GM18870 (cell line): Measurements from ENCODE around the gene DNHD1.

ENCODE experiments used
- ATAC-seq: cut with Tn5 transposase; IDR thresholded peaks from one replicate; pipeline ENCODE4 v1.9.1; 2021; ENCODE audit warnings: moderate library complexity; ENCODE audit not compliant: unreplicated experiment

DNHD1 gene

DNA sequence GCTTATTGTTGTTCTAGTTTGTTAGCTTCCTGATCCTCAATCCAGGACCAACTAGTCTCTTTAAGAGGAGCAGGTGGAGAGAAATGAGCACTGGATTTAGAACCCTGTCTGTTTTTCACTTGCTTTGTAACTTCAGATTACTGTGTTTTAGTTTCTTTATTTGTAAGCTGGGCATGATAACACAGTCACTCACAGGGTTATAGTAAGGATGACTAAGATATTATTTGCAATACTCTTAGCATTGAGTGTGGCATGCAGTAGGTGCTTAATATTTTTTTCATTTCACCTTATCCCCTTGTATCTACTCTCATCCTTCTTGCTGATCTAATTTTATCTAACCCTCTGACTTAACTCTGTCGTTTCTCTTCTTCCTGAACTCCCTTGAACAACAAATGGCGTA lies 33.8 kb downstream of the DNHD1 start:
- ATAC-seq: no peak

DNA sequence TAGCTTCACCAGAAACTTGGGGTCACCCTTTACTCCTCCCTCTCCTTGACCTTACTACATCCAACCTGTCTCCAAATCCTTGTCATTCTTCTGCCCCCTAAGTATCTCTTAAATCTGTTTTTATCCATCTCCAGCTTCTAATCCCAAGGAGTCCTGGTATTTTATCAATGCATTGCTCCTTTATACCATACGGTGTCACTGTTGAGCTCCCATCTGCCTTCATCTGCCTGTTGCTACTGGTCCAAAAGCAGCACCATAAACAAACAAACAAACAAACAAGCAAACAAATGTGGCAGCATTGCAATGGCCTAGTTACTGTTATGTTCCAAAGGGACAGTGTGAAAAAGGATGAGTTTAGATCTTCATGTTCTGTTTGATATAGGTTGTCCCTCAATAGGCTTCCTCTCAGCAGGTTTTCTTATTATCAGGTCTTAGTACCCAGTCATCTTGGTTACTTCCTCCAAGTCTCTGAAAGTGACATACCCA lies 34.2 kb downstream of the DNHD1 start:
- no peak for ATAC-seq

DNA sequence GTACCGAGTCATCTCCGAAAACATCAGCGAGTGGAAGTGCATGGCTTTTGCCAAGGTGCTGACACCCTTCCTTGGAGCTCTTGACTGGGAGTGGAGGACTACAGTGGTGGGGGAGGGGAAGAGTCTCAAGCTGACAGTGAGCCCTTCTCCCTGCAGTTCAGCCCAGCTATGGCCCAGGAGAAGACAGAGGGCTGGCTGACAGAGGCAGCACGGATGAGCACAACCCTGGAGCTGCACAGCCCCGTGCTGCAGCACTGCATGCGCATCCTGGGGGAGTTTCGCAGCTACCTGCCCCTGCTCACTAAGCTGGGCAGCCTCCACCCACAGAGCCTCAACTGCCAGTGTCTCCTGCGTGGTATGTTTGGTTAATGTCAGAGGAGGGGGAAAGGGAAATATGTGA lies 41.4 kb downstream of the DNHD1 start:
- no peak for ATAC-seq

DNA sequence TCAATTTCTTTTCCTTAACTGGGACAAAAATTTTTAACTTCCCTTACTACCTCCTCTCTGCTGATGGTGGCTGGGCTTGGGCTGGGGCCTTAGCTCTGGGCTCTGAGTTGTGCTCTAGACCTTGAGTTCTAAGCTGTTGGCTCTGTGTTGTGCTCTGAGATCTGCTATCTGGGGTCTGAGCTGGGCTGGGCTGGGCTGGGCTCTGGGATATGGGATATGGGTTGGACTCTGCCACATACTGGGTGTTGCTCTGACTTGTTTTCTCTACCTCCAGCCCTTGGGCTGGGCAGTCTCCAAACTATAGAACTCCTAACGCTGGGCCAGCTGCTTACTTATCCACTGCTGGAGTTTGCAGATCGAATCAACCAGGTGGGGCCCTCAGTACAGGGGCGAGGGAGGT lies 41.9 kb downstream of the DNHD1 start:
- ATAC-seq: no peak

DNA sequence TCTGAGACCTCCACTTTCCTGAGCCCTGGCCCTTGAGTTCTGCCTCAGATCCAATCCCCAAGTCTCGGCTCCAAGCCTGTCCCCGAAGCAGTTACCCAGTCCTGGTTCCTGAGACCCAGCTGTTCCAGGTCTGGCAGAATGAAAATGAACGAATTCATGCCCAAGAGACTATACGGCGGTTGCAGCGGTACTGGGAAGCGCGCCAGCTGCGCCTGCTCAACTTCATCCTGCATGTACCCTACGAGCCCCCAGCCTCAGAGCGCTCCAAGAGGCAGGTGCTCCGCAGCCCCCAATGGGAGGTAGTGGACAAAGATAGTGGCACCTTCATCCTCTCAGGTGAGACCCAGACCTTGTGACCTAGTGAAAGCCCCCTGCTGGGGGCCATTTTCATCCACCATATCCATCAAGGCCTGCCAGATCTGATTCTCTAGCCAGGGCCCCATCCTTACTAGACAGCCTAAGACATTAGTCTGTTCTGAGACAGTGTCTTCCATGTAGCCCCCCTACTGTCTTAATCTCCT lies 42.7 kb downstream of the DNHD1 start:
- no peak for ATAC-seq

DNA sequence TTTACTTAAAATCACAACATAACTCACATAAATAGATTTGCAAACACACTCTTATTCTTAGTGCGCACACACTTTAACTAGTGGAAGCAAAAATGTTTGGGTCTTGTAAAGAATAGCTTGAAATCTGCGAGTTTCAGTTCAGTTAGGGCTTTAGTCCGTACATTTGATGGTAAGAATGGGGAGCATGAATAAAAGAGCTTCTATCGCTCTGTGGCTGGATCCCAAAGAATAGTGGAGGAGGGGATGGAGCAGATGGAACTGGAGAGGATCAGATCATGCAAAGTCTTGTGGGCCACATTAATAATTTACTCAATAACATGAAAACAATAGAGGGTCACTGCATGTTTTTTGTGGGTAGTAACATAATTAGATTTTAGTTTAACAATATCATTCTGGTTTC lies 44.3 kb downstream of the DNHD1 start:
- ATAC-seq: no peak

DNA sequence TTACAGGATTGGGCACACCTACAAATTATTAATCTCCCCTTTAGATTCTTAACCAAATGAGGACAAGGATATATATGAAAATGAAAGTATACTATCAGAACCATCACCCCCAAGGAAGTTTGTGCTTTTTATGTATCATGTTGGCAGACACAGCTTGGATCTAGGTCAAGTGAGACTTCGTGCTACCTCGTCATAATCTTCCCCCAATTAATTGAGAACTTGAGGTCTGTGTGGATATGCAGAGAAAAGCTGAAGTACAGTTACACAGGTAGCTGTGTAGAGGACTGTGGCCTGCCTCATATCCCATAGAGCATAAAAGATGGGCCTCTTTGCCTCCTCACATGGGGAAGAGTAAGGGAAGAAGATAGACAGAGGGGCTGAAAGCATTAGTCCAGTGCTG lies 45.6 kb downstream of the DNHD1 start:
- ATAC-seq: no peak

DNA sequence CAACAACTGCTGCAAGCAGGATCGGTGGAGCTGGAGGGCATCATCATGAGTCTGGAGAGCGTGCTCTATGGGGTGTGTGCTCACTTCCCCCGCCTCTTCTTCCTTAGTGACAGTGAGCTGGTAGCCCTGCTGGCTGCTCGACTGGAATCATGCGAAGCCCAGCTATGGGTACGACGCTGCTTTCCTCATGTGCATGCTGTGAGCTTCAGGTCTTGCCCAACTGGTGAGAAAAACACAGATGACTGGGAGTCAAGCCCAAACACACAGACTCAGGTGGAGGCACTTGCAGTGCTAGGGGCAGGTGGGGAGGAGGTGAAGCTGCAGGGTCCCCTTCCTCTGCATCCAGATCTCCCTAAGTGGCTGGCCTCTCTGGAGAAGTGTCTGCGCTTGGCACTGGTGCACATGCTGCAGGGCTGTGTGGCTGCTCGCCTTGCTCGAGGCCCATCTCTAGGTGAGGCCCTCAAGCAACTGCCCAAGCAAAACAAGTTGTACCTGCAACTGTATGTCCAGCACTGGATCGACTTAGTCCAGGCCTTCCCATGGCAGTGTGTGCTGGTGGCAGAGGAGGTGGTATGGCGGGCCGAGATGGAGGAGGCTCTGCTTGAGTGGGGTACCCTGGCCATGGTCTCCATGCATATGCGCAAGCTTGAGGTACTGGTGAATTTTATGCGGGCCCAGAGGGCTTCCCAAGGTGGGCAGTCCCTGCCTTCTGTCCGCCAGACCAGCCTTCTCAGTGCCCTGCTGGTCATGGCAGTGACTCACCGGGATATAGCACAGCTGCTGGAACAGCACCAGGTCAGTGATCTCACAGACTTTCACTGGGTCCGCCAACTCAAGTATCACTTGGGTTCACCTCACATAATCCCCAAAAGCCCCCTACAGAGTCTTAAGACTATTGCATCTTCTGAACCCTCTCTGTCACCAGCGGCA lies 48.1 kb downstream of the DNHD1 start:
- ATAC-seq: no peak

DNA sequence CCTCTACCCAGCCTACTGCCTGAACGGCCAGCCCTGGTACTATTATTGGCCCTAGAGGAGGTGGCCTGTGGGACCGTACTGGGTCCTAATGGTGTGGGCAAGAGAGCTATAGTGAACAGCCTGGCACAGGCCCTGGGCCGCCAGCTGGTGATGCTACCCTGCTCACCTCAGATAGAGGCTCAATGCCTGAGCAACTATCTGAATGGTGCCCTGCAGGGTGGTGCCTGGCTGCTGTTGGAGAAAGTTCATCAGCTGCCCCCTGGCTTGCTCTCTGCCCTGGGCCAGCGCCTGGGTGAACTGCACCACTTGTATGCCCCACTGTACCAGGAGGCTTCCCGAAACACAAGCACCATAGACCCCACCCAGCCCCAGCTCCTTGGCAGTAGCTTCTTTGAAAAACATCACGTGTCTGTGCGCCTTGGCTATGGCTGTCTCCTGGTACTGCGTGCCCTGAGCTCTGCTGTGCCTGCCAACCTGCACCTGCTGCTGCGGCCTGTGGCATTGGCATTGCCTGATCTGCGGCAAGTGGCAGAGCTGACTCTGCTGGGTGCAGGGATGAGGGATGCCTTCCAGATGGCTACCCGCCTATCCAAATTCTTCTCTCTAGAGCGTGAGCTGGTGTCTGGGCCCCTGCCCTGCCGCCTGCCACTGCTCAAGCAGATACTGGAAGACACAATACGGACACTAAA lies 49.0 kb downstream of the DNHD1 start:
- ATAC-seq: no peak

DNA sequence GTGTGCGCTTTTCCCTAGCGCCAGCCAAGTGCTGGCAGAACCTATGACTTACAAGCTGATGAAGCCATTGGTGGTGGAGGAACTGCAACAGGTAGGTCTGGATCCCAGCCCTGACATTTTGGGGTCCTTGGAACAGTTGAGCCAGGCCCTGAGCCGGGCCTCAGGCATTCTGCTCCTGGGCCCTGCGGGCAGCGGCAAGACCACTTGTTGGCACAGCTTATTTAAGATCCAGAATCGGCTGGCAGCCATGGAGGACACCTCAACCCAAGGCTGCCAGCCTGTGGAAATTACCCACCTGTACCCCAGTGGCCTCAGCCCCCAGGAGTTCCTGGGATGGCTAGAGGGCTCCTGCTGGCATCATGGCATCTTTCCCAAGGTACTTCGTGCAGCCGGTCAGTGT lies 49.7 kb downstream of the DNHD1 start:
- ATAC-seq: no peak

DNA sequence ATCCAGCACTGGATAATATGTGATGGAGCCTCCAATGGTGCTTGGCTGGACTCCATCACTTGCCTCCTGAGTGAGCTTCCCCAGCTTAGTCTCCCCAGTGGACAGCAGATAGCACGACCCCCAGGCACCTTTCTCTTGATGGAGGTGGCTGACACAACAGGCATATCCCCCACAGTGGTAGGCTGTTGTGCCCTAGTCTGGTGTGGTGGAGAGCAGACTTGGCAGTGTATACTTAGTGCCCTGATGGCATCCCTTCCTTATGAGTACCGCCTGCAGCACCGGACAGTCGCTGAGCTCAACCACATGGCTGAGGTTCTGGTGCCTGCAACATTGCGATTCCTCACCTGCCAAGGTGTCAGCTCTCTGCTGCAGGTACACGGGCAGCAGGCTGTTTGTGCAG lies 50.1 kb downstream of the DNHD1 start:
- no peak for ATAC-seq

DNA sequence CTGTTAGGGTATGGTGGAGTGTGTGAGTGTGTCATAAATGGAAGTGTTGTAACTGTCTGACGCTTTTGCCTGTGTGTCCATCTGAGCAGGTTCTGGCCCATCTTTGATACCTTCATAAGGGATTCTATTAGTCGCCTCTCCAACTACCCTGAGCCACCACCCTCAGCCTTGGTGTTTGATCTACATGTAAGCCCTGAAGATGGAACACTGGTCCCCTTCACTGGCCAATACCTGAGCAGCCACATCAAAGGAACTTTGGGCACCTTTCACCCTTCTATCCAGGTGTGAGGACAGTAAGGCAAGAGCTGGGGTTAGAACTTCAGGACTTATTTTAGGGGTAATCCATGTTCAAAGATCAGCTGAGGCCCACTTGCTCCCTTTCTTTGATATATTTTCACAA lies 51.0 kb downstream of the DNHD1 start:
- no peak for ATAC-seq

DNA sequence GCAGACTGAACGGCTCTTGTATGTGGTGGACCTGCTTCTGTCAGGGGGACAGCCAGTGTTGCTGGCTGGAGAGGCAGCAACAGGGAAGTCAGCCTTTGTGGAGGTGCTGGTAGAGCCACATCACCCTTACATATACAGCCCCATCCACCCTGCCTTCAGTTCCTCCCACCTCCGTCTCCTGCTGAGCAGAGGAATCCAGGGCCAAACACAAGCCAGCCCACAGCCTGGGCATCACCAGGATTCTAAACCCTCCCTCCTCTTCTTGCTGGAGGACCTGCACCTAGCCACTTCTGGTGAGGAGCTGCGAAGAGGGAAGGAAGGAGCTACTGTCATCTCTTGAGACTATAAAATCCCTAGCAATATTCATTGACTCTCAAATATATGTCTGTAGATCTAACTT lies 51.6 kb downstream of the DNHD1 start:
- ATAC-seq: no peak

DNA sequence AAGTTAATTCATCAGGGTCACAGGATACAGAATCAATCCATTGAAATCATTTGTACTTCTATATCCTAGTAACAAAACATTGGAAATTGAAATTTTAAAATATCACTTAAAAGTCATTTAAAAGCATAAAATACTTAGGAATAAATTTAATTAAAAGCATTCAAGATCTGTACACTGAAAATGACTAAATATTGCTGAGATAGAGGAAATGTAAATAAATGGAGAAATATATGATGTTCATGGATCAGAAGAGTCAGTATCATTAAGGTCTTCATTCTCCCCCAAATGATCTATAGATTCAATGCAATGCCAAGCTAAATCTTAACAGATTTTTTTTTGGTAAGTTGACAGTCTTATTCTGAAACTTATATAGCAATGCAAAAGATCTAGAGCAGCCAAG lies 56.6 kb downstream of the DNHD1 start:
- ATAC-seq: no peak

DNA sequence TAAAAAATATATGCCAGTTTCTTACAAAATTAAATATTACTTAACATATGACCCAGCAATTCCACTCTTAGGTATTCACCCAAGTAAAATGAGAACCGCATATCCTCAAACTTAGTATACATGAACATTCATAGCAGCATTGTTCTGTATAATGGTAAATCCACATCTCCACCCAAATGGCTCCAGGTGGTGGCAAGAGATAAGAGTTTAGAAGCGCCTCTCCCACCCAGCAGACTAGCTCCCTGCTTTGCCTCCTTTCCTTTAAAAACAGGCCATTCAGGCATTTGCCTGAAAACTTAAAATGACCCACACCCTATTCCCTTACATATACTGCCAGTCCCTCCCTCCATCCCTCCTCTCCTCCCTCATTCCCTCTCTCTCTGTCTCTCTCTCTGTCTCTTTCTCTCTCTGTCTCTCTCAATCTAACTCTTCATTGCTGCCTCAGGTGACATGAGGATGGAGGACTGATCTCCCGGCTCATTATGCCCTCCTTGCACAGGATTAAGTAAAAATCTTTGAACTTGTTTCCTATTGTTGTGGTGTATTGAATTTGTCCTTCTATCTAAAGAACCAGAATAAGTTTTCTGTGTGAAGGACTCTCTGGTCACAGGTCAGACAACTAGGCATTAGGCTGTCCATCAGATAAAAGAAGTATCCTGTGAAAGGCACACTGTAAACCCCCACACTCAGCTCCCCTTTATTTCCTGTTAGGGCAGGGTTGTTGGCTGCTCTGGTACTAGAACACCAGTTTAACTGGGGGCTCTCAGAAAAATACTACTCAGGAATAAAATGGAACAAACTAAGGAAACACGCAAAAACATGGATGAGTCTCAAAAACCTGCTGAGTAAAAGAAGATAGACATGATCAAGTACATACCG lies 58.0 kb downstream of the DNHD1 start:
- ATAC-seq: no peak

DNA sequence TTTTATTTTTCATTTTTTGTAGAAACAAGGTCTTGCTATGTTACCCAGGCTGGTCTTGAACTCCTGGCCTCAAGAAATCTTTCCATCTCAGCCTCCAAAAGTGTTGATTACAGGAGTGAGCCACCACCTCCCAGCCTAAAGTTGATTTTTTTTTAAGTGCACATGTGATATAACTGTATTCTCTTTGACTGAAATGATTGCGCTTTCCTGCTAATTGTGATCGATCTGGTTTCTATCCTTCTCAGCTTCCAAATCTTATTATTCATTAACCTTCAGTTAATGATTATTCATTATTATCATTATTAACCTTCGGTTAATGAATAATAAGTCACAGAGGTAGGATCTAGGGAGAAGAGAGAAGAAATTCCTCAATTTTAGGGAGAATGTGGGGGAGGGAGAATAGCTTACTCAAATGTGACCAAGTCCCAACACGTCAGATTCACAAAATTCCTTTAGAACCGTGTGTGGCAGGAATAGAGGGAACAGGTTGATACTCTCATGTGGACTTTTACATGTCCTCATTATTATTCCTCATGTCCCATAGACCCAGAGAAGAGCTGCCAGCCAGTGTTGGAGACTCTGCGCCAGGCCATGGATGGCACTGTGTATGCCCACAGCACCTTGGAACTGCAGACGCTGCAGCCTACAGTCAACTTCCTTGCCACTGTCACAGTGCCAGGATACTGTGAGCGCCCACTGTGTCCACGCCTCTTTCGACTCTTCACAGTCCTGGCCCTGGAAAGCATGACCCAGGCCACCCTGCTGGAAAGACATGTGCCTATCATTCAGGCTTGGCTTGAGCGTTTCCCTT lies 59.3 kb downstream of the DNHD1 start:
- no peak for ATAC-seq

DNA sequence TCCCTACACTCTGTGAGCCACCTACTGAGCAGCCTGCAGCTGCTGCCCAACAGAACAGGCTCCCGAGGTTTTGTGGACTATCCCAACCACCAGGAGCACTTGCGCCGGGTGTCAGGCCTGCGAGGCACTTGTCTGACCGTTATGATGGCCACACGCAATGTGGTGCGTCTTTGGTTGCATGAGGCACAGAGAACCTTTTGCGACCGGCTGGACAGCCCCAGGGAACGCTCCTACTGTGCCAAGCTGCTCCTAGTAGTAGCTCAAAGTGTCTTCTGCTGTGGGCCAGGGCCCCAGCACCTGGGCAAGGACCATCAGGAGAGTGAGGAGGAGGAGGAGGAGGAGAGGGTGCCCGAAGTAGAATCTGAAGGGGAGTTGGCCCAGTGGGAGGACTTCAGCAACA lies 60.0 kb downstream of the DNHD1 start:
- no peak for ATAC-seq

DNA sequence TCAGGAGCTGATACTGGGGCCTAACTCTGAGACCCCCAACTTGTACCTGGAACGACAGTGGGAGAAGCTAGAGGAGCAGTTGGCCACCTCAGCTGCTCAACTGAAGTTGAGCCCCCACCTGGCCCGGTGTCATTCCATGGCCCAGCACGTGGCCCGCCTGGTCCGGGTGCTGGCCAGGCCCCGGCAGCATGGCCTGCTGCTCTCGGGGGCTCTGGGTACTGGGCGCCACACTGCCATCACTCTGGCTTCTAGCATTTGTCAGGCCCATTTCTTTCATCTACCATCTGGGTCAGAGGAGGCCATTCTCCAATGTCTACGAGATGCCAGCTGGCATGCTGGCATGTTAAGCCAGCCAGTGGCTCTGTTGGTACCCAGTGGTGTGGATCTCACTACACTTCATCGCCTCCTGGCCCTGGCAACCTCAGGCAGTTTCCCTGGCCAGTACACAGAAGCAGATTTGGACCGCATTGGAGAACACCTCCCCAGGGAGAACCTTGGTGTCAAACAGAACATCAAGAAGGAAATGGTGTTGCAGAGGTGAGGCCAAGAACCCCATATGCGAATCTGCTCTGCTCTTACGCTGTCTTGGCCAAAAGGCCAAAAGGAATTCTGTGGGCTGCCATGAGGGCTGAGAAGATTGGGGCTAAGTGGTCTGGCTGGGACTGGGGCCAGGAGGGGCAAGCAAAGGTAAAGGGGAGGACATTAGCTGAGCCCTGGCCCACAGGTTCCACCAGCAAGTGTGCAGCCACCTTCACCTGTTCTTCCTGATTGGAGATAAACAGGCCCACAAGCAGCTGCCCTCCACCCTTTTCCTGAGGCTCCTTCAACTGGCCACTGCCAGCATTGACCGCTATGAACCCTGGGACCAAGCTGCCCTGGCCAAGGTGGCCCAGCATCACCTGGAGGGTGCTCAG lies 60.9 kb downstream of the DNHD1 start:
- no peak for ATAC-seq

DNA sequence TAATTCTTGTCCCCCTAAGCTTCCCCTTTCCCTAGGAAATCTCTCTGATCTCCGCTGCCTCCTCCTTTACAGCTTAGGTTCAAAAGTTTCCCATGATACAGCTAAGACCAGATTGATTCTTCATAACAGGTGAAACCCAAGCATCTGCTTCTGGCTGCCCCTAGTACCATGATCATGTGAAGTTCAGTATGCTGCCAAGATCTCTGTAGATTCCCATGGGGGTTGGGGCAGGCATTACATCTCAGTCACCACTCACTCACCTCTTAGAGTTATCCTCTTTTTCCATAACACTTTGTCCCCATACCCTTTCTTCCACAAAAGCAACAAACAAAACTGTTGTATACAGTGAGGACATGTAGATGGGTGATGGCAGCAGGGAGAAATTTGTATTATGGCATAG lies 62.3 kb downstream of the DNHD1 start:
- ATAC-seq: no peak
